Neutrophil (primary cell): ENCODE data around the gene BTG3.

ENCODE experiments used
- H3K27ac ChIP-seq: fragments of 200-600 bp; sonication (generic); 2 replicates; pipeline ENCODE4 v1.5.1; 2016; ENCODE audit warnings: mild to moderate bottlenecking, moderate library complexity
- H3K27me3 ChIP-seq: fragments of 200-600 bp; sonication (generic); 2 replicates; pipeline ENCODE4 v1.6.0; 2016; ENCODE audit warnings: mild to moderate bottlenecking
- H3K36me3 ChIP-seq: fragments of 200-600 bp; sonication (generic); 2 replicates; pipeline ENCODE4 v1.5.1; 2017
- H3K4me1 ChIP-seq, 2 experiments: fragments of 200-600 bp in 1 of 2; sonication (generic) in 1 of 2; 1 replicate in 1 of 2; 2 replicates in 1 of 2; pipeline versions ENCODE4 v1.5.1 to v1.6.1; 2013 to 2016; ENCODE audit warnings: low read depth in 1 of 2, low read length in 1 of 2, mild to moderate bottlenecking in 1 of 2, moderate library complexity in 1 of 2; ENCODE audit not compliant: control insufficient read depth in 1 of 2, insufficient read depth in 1 of 2
- H3K4me3 ChIP-seq, 2 experiments: fragments of 200-600 bp in 1 of 2; sonication (generic) in 1 of 2; 1 replicate in 1 of 2; 2 replicates in 1 of 2; pipeline ENCODE4 v1.5.1; 2013 to 2016; ENCODE audit warnings: low read depth in 1 of 2, low read length in 1 of 2, mild to moderate bottlenecking in 1 of 2, moderate library complexity in 1 of 2
- H3K9me3 ChIP-seq: fragments of 200-600 bp; sonication (generic); 2 replicates; pipeline ENCODE4 v1.5.1; 2016
- CTCF ChIP-seq: fragments of 200-600 bp; sonication (generic); IDR thresholded peaks from 2 replicates; pipeline ENCODE4 v1.5.1; 2016; ENCODE audit warnings: antibody characterized with exemption

Gene BTG3

GRCh38 chr21:17577701-17578100 is 35.0 kb downstream of the BTG3 start:
- no peaks in the 10 kb centered on the region for H3K36me3 ChIP-seq
- H3K4me3 ChIP-seq = no peak overlapping the region
- no peaks in the 10 kb centered on the region for H3K9me3 ChIP-seq
- no peaks in the 10 kb centered on the region for H3K4me1 ChIP-seq
- H3K27me3 ChIP-seq = peaks cover 36% of the 10 kb centered on the region
- no peak for TF ChIP-seq CTCF
- H3K27ac ChIP-seq = no peak overlapping the region

GRCh38 chr21:17576080-17576835 is 36.4 kb downstream of the BTG3 start:
- H3K27ac ChIP-seq = no peak overlapping the region
- no peaks in the 10 kb centered on the region for H3K4me1 ChIP-seq
- no peaks in the 10 kb centered on the region for H3K9me3 ChIP-seq
- peaks cover 36% of the 10 kb centered on the region for H3K27me3 ChIP-seq
- no peaks in the 10 kb centered on the region for H3K36me3 ChIP-seq
- TF ChIP-seq CTCF = no peak
- no peak overlapping the region for H3K4me3 ChIP-seq

- Histone ChIP-seq H3K36me3 (no peaks in the 10 kb centered on the region), H3K4me3 (no peak overlapping the region), H3K9me3 (no peaks in the 10 kb centered on the region), H3K27ac (no peak overlapping the region), H3K4me1 (no peaks in the 10 kb centered on the region), H3K27me3 (peaks cover 36% of the 10 kb centered on the region)
- no peak for TF ChIP-seq CTCF
Measured at GRCh38 chr21:17575076-17575475, 37.6 kb downstream of the BTG3 start.

GRCh38 chr21:17572431-17572830 is 40.3 kb downstream of the BTG3 start:
- Histone ChIP-seq H3K9me3 (no peaks in the 10 kb centered on the region), H3K4me3 (no peak overlapping the region), H3K4me1 (no peaks in the 10 kb centered on the region), H3K27ac (no peak overlapping the region), H3K27me3 (peaks cover 28% of the 10 kb centered on the region), H3K36me3 (no peaks in the 10 kb centered on the region)
- no peak for TF ChIP-seq CTCF

GRCh38 chr21:17570786-17571185 is 41.9 kb downstream of the BTG3 start:
- no peaks in the 10 kb centered on the region for H3K9me3 ChIP-seq
- H3K4me1 ChIP-seq = no peaks in the 10 kb centered on the region
- H3K27me3 ChIP-seq = peaks cover 17% of the 10 kb centered on the region
- H3K27ac ChIP-seq = no peak overlapping the region
- no peaks in the 10 kb centered on the region for H3K36me3 ChIP-seq
- H3K4me3 ChIP-seq = no peak overlapping the region
- no peak for TF ChIP-seq CTCF
